Measurements from ENCODE around the gene PBXIP1.
A peak's percentile ranks its signal among the peaks of the same experiment; 100 is the strongest.

DNA sequence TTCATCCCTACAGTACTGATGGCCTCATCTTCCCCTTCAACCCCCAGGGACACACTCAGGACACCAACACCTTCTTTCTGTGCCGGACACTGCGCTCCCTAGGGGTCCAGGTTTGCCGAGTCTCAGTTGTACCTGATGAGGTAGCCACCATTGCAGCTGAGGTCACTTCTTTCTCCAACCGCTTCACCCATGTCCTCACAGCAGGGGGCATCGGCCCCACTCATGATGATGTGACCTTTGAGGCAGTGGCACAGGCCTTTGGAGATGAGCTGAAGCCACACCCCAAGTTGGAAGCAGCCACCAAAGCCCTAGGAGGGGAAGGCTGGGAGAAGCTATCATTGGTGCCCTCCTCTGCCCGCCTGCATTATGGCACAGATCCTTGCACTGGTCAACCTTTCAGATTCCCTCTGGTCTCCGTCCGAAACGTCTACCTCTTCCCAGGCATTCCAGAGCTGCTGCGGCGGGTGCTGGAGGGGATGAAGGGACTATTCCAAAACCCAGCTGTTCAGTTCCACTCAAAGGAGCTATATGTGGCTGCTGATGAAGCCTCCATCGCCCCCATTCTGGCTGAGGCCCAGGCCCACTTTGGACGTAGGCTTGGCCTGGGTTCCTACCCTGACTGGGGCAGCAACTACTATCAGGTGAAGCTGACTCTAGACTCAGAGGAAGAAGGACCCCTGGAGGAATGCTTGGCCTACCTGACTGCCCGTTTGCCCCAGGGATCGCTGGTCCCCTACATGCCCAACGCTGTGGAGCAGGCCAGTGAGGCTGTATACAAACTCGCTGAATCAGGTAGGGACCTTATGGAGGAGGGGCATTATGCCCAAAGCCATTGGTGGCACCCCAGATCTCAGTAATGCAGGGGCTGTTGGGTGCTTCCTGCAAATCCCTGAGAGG is 32.4 kb upstream of the PBXIP1 start:
- TF ChIP-seq CTCF (conservative IDR thresholded peaks at IDR 0.05; ENCODE audit: low read length) (peak; percentile 28; the same call in 1 of the 2 replicates), EZH2phosphoT487 (IDR thresholded peaks at IDR 0.05; ENCODE audit: borderline replicate concordance, low read depth, low read length) (no peak)

Measured in OCI-LY7 (cell line).